HepG2 (cell line): Measurements from ENCODE around the gene RNASE4. TPM values are rescaled to one million over a fixed set of nuclear protein-coding genes. Genes with fewer than 3 reads are reported as not detected.

ENCODE experiments used
- CAMTA2 ChIP-seq: sonication (generic); formaldehyde crosslinking; IDR thresholded peaks from 2 replicates; pipeline ENCODE4 v1.4.0; 2020; ENCODE audit warnings: mild to moderate bottlenecking, missing genetic modification reagents, borderline replicate concordance
- HES4 ChIP-seq: sonication (generic); formaldehyde crosslinking; IDR thresholded peaks from 2 replicates; pipeline ENCODE4 v1.9.0; 2021; ENCODE audit warnings: mild to moderate bottlenecking, missing genetic modification reagents, borderline replicate concordance
- HNRNPK ChIP-seq: fragments of 200-400 bp; formaldehyde crosslinking; IDR thresholded peaks from 2 replicates; pipeline ENCODE4 v1.6.1; 2018; ENCODE audit warnings: low read length, low read depth, moderate library complexity, mild to moderate bottlenecking; ENCODE audit not compliant: poor library complexity, severe bottlenecking
- HNRNPL ChIP-seq: fragments of 200-400 bp; formaldehyde crosslinking; IDR thresholded peaks from 2 replicates; pipeline ENCODE4 v1.6.1; 2017; ENCODE audit warnings: mild to moderate bottlenecking, low read depth, low read length
- HOXA5 ChIP-seq: sonication (generic); formaldehyde crosslinking; IDR thresholded peaks from 2 replicates; pipeline ENCODE4 v1.4.0; 2020; ENCODE audit warnings: missing genetic modification reagents
- POLR2A ChIP-seq, 2 experiments: IDR thresholded peaks; 2 replicates each; pipeline ENCODE4 v1.6.1; 2011; ENCODE audit warnings: low read depth in 2 of 2, low read length in 2 of 2, mild to moderate bottlenecking in 1 of 2, moderate library complexity in 1 of 2; ENCODE audit not compliant: insufficient read depth in 1 of 2
- REL ChIP-seq: sonication (generic); formaldehyde crosslinking; conservative IDR thresholded peaks from 2 replicates; pipeline ENCODE4 v1.8.0; 2022; ENCODE audit warnings: mild to moderate bottlenecking, missing genetic modification reagents, moderate library complexity
- SIX4 ChIP-seq: sonication (generic); formaldehyde crosslinking; IDR thresholded peaks from 2 replicates; pipeline ENCODE4 v1.4.0; 2020; ENCODE audit warnings: missing genetic modification reagents
- SKI ChIP-seq: fragments of 450-650 bp; IDR thresholded peaks from one replicate; pipeline ENCODE4 v1.6.1; 2018; ENCODE audit warnings: mild to moderate bottlenecking; ENCODE audit not compliant: partially characterized antibody
- SKIL ChIP-seq: sonication (generic); formaldehyde crosslinking; IDR thresholded peaks from 2 replicates; pipeline ENCODE4 v1.8.0; 2022; ENCODE audit warnings: missing genetic modification reagents, mild to moderate bottlenecking, moderate library complexity, borderline replicate concordance
- SNRNP70 ChIP-seq: fragments of 200-400 bp; formaldehyde crosslinking; IDR thresholded peaks from 2 replicates; pipeline ENCODE4 v1.6.1; 2017; ENCODE audit warnings: mild to moderate bottlenecking, low read depth, low read length, moderate library complexity
- SP1 ChIP-seq, 2 experiments: fragments of 450-650 bp in 1 of 2; sonication (generic) in 1 of 2; formaldehyde crosslinking in 1 of 2; IDR thresholded peaks; 2 replicates each; pipeline versions ENCODE4 v1.4.0 to v1.6.1; 2016 to 2020; ENCODE audit warnings: missing genetic modification reagents in 1 of 2
- TEF ChIP-seq: sonication (generic); formaldehyde crosslinking; IDR thresholded peaks from 2 replicates; pipeline ENCODE4 v1.5.0; 2020; ENCODE audit warnings: missing genetic modification reagents
- ZHX2 ChIP-seq, 2 experiments: sonication (generic) in 1 of 2; formaldehyde crosslinking in 1 of 2; IDR thresholded peaks; 2 replicates each; pipeline versions ENCODE4 v1.6.1 to v1.9.0; 2014 to 2022; ENCODE audit warnings: antibody characterized with exemption in 1 of 2, borderline replicate concordance in 1 of 2, inconsistent platforms in 1 of 2, low read depth in 1 of 2, missing genetic modification reagents in 1 of 2
- ZNF234 ChIP-seq: sonication (generic); formaldehyde crosslinking; conservative IDR thresholded peaks from 2 replicates; pipeline ENCODE4 v1.5.1; 2020; ENCODE audit warnings: mild to moderate bottlenecking, missing genetic modification reagents
- ZNF446 ChIP-seq: sonication (generic); formaldehyde crosslinking; IDR thresholded peaks from 2 replicates; pipeline ENCODE4 v1.5.0; 2020; ENCODE audit warnings: mild to moderate bottlenecking, missing genetic modification reagents
- ZNF460 ChIP-seq: sonication (generic); formaldehyde crosslinking; IDR thresholded peaks from 2 replicates; pipeline ENCODE4 v1.5.1; 2020; ENCODE audit warnings: missing genetic modification reagents, mild to moderate bottlenecking, borderline replicate concordance
- ZNF878 ChIP-seq: sonication (generic); formaldehyde crosslinking; IDR thresholded peaks from 2 replicates; pipeline ENCODE4 v1.8.1; 2023; ENCODE audit warnings: mild to moderate bottlenecking, missing genetic modification reagents, moderate library complexity
- ZSCAN20 ChIP-seq: sonication (generic); formaldehyde crosslinking; IDR thresholded peaks from 2 replicates; pipeline ENCODE4 v1.4.0; 2020; ENCODE audit warnings: missing genetic modification reagents, mild to moderate bottlenecking, borderline replicate concordance
- polyA plus RNA-seq, 8 experiments: library from polyadenylated mRNA; depleted of rRNA in 3 of 8; stranded (reverse) in 7 of 8; unstranded in 1 of 8; fragments of >200 nt; fragmentation: Illumina TruSeq in 4 of 8; extraction: Trizol in 4 of 8; gene quantifications; 2 replicates each; pipeline versions ENCODE4 v1.2.1 to v1.2.3, GENCODE V29; 2011 to 2016; ENCODE audit warnings: low read depth in 4 of 8, missing spikeins in 1 of 8, mixed read lengths in 1 of 8; ENCODE audit not compliant: insufficient read depth in 1 of 8
- total RNA-seq, 5 experiments: library from RNA; depleted of rRNA; stranded (reverse); fragments of >200 nt; fragmentation: Illumina TruSeq; extraction: Trizol; gene quantifications; 2 replicates each; pipeline ENCODE4 v1.2.3, GENCODE V29; 2016; ENCODE audit warnings: low read depth in 1 of 5

RNASE4 gene
- total and polyA plus RNA-seq, 2 of the 13 experiments (the other 11 are each of a cell fraction or from before 2014, with no cell fraction given), result 109 to 983 TPM

- no peak for TF ChIP-seq HNRNPK
- no peak for TF ChIP-seq REL (CRISPR knock-in tag)
- TF ChIP-seq ZSCAN20 (CRISPR knock-in tag), result peak; percentile 31; the same call in 1 of the 2 replicates
- peak; percentile 40; the same call in 1 of the 2 replicates for TF ChIP-seq SKIL (CRISPR knock-in tag)
- TF ChIP-seq ZHX2 (IDR thresholded peaks at IDR 0.05; ENCODE audit: low read depth), result peak; percentile 48; the same call in 1 of the 2 replicates
- TF ChIP-seq ZHX2 (CRISPR knock-in tag; IDR thresholded peaks at IDR 0.05; ENCODE audit: borderline replicate concordance), result no peak
- peak; percentile 69; the same call in 1 of the 2 replicates for TF ChIP-seq ZNF446 (CRISPR knock-in tag)
- TF ChIP-seq SNRNP70, result no peak
- no peak for TF ChIP-seq SP1 (IDR thresholded peaks at IDR 0.05)
- no peak for TF ChIP-seq SP1 (CRISPR knock-in tag; IDR thresholded peaks at IDR 0.05)
- TF ChIP-seq SKI, result no peak
- peak; percentile 24; the same call in 1 of the 2 replicates for TF ChIP-seq TEF (CRISPR knock-in tag)
- TF ChIP-seq HNRNPL, result 0 out of 2 replicates have a peak, but pooled peaks have one; percentile 34
- 0 out of 2 replicates have a peak, but pooled peaks have one; percentile 15 for TF ChIP-seq CAMTA2 (CRISPR knock-in tag)
- no peak for TF ChIP-seq HES4 (CRISPR knock-in tag)
- TF ChIP-seq HOXA5 (CRISPR knock-in tag), result 0 out of 2 replicates have a peak, but pooled peaks have one; percentile 31
- TF ChIP-seq ZNF460 (CRISPR knock-in tag), result no peak
- TF ChIP-seq POLR2A (IDR thresholded peaks at IDR 0.05; ENCODE audit: insufficient read depth in 1 of 2, low read depth in 2 of 2, low read length in 2 of 2), result 0 out of 4 replicates have a peak, but pooled peaks of 1 of the 2 experiments have one; percentile 17
- TF ChIP-seq ZNF234 (CRISPR knock-in tag), result no peak
- TF ChIP-seq ZNF878, result 0 out of 2 replicates have a peak, but pooled peaks have one; percentile 11
- peak; percentile 24; the same call in 1 of the 2 replicates for TF ChIP-seq SIX4
Observed at GRCh38 chr14:20684662-20685456, 499 bp downstream of the RNASE4 start (continued).
